Activated B cell treated with CpG ODN at 0.5 μM for 24 hours (primary cell): ENCODE results near the gene LSM3. TPM values are rescaled to one million over a fixed set of nuclear protein-coding genes. Genes with fewer than 3 reads are reported as not detected.

Experiments
- ATAC-seq: fragments of 200-7000 bp; cut with Tn5 transposase; one replicate; pipeline ENCODE4 v1.10.0; 2021; ENCODE audit warnings: low read depth, mild to moderate bottlenecking, moderate library complexity
- CTCF ChIA-PET: fragments of 350-600 bp; sonication (Branson Sonifier 250); formaldehyde crosslinking; loops from one replicate; lab custom pipeline; 2021; ENCODE audit warnings: antibody characterized with exemption; lab: Charles Lee
- POLR2A ChIA-PET: fragments of 350-600 bp; sonication (Branson Sonifier 250); formaldehyde crosslinking; loops from one replicate; lab custom pipeline; 2021; ENCODE audit warnings: antibody characterized with exemption; lab: Charles Lee
- DNase-seq: peaks from one replicate; pipeline ENCODE4 v3.0.0; 2022
- H3K27ac Mint-ChIP-seq: one replicate; pipeline ENCODE4 v1.8.0; 2020; ENCODE audit warnings: mixed read lengths
- H3K27me3 Mint-ChIP-seq: one replicate; pipeline ENCODE4 v1.8.0; 2021; ENCODE audit warnings: mixed read lengths
- H3K36me3 Mint-ChIP-seq: one replicate; pipeline ENCODE4 v1.8.0; 2021; ENCODE audit warnings: low read depth, mixed read lengths
- H3K4me1 Mint-ChIP-seq: one replicate; pipeline ENCODE4 v1.8.0; 2021; ENCODE audit warnings: mixed read lengths
- H3K4me3 Mint-ChIP-seq: one replicate; pipeline ENCODE4 v1.8.0; 2020; ENCODE audit warnings: mild to moderate bottlenecking, mixed read lengths
- H3K9me3 Mint-ChIP-seq: one replicate; pipeline ENCODE4 v1.8.0; 2020; ENCODE audit warnings: mixed read lengths
- CTCF ChIP-seq: fragments of 200-600 bp; IDR thresholded peaks from one replicate; pipeline ENCODE4 v1.8.0; 2022; ENCODE audit warnings: antibody characterized with exemption, mild to moderate bottlenecking
- intact Hi-C: fragments of 100-400 bp; cut with micrococcal nuclease; formaldehyde crosslinking; loops from one replicate; pipeline ENCODE4 v1.15.1; 2024
- total RNA-seq: library from RNA; stranded (reverse); gene quantifications from 2 replicates; pipeline ENCODE4 v1.2.3, GENCODE V29; 2022

LSM3 gene
- 12.9 and 14.2 TPM in 2 replicates for total RNA-seq

DNA sequence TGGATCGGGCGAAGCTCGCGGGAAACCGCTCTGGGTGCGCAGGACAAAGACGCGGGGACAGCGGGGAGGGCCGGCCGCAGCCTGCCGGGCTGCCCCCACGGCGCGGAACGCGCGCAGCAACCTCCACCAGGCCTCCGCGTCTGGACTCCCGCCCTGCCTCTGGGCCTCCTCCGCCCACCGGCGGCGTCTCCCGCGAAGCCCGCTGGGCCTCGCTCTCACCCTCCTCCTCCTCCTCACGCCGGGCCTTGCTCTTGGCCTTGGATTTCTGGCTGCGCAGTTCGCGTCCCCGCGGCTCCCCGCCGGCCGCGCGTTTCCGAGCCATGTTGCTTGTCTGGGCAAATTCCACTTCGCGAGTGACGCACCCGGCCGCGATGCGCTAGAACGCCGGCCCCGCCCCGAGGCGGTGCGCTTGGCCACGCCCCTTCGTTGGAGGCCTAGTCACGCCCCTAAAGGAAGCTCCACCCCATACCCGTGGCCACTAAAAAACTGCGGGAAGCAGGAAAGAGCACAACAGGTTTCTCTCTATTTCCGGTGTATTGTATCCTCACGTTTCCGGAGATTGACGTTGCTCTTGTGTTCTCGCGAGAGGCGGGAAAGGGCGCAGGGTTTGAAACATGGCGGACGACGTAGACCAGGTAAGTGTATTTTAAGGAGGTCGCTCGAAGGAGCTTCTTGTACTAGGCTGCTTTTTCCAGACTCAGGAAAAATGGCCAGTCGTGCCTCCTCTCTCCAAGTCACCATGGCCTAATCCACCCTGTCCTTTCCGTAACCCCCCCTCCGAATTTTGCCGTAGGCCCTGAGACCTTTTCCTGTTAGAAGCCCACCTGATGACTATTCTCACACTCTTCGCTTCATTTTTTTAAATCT is at the start of gene LSM3, which contains the start of gene XPC:
Gene LSM3, plus strand, starts transcription at position 571 of the 867 bp plus-strand sequence. Its CDS starts 44 bp downstream, at position 615.
Gene XPC, minus strand, starts transcription at position 355 of the 867 bp plus-strand sequence. Its CDS starts 33 bp downstream, at position 322.
- CTCF ChIA-PET: interaction anchor here (1.1 to 1.9 kb wide), 4 partner anchors 25 to 282 kb away, joined by 3 to 7 read pairs (median 4); partner anchors contain the start of genes CHCHD4 and TMEM43
- peaks cover 32% of the 10 kb centered on the region for H3K36me3 Mint-ChIP-seq
- peaks cover 63% of the 10 kb centered on the region for H3K4me1 Mint-ChIP-seq
- ATAC-seq (peak; percentile 96), DNase-seq (peak; percentile 98)
- no peaks in the 10 kb centered on the region for H3K9me3 Mint-ChIP-seq
- peak within 1 kb of the TSS; percentile 98 for H3K27ac Mint-ChIP-seq
- POLR2A ChIA-PET: interaction anchor here (0.6 to 3.4 kb wide), 17 partner anchors 10 to 921 kb away, joined by 3 to 61 read pairs (median 4); partner anchors contain the start of genes CCDC174, CHCHD4, RBSN and SLC6A6
- no peaks in the 10 kb centered on the region for H3K27me3 Mint-ChIP-seq
- TF ChIP-seq CTCF: no peak
- intact Hi-C loops: loop anchor here (1.0 to 10.0 kb wide), 11 partner anchors 34 to 1696 kb away; partner anchors contain the start of genes CCDC174, CHCHD4, MKRN2 and MRPS25
- peak within 1 kb of the TSS; percentile 97 for H3K4me3 Mint-ChIP-seq

- Mint-ChIP-seq H3K36me3 (peaks cover 63% of the 10 kb centered on the region), H3K4me3 (no peak overlapping the region), H3K9me3 (no peaks in the 10 kb centered on the region), H3K27ac (no peak overlapping the region), H3K4me1 (peaks cover 21% of the 10 kb centered on the region), H3K27me3 (no peaks in the 10 kb centered on the region)
- ChIA-PET CTCF (interaction anchor here (0.6 kb wide), 1 partner anchor 15 kb away, joined by 6 read pairs; no protein-coding TSS in a partner anchor), POLR2A (interaction anchor here (0.5 to 0.7 kb wide), 2 partner anchors 14 to 337 kb away, joined by 5 to 8 read pairs; no protein-coding TSS in a partner anchor)
- TF ChIP-seq CTCF: no peak
- intact Hi-C loops: loop anchor here (10.0 kb wide), 1 partner anchor 474 kb away; no protein-coding TSS in a partner anchor
- DNase-seq: no peak
- no peak for ATAC-seq
Measured at GRCh38 chr3:14129296-14129695, 49.3 kb upstream of the LSM3 start.

- TF ChIP-seq CTCF: no peak
- ChIA-PET POLR2A (no interaction called here), CTCF (no interaction called here)
- ATAC-seq (no peak), DNase-seq (no peak)
- Mint-ChIP-seq H3K9me3 (no peaks in the 10 kb centered on the region), H3K27me3 (no peaks in the 10 kb centered on the region), H3K4me1 (peaks cover 21% of the 10 kb centered on the region), H3K4me3 (no peak overlapping the region), H3K27ac (no peak overlapping the region), H3K36me3 (peaks cover 72% of the 10 kb centered on the region)
- intact Hi-C loops: no loop called here
Measured at GRCh38 chr3:14130230-14130629, 48.4 kb upstream of the LSM3 start.

DNA sequence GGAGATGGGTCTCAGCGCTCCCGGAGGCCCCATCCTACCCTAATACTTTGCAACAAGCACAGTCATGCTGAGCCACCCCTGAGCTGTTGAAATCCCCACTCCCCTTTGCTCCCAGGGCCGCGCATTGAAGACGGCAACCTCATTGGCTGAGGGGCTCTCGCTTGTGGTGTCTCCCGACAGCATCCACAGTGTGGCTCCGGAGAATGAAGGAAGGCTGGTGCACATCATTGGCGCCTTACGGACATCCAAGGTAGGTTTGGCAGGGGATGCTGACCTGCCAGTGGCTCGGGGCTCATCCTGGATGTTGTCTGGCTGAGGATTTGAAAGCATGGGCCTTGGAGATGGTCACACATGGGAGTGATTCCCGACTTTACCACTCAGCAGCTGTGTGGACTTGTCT is 47.9 kb upstream of the LSM3 start:
- Mint-ChIP-seq H3K27ac (no peak overlapping the region), H3K36me3 (peaks cover 76% of the 10 kb centered on the region), H3K9me3 (no peaks in the 10 kb centered on the region), H3K27me3 (no peaks in the 10 kb centered on the region), H3K4me3 (no peak overlapping the region), H3K4me1 (peaks cover 18% of the 10 kb centered on the region)
- intact Hi-C loops: no loop called here
- CTCF ChIA-PET: no interaction called here
- no peak for TF ChIP-seq CTCF
- POLR2A ChIA-PET: no interaction called here
- ATAC-seq (no peak), DNase-seq (no peak)

GRCh38 chr3:14131134-14131533 is 47.5 kb upstream of the LSM3 start:
- Mint-ChIP-seq H3K36me3 (peaks cover 81% of the 10 kb centered on the region), H3K4me3 (no peak overlapping the region), H3K4me1 (peaks cover 14% of the 10 kb centered on the region), H3K27me3 (no peaks in the 10 kb centered on the region), H3K9me3 (no peaks in the 10 kb centered on the region), H3K27ac (no peak overlapping the region)
- no peak for ATAC-seq
- ChIA-PET CTCF (no interaction called here), POLR2A (no interaction called here)
- intact Hi-C loops: no loop called here
- TF ChIP-seq CTCF: no peak
- DNase-seq: no peak
